ENCODE data around the gene ZG16.

DNA sequence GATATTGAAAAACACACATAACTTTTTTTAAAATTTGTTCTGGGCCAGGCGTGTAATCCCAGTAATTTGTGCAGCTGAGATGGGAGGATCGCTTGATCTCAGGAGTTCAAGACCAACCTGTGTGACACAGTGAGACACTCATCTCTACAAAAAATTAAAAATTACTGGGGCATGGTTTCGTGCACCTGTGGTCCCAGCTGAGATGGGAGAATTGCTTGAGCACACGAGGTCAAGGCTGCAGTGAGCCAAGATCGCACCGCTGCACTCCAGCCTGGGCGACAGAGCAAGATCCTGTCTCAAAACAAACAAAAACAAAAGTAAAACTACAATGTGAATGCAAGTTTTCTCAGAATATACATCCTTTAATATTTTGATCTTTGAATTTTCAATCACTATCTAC lies 47.4 kb upstream of the ZG16 start:
- TF ChIP-seq YY1 (IDR thresholded peaks at IDR 0.05; ENCODE audit: insufficient read depth, insufficient read length) (no peak), SUZ12 (IDR thresholded peaks at IDR 0.05; ENCODE audit: extremely low read depth, insufficient read depth, insufficient read length) (no peak)

Measured in NT2/D1 (cell line).